Left ventricle myocardium inferior (tissue), 1 donor: Measurements from ENCODE around the gene ATP11A. TPM values are rescaled to one million over a fixed set of nuclear protein-coding genes. Genes with fewer than 3 reads are reported as not detected.

Experiments used
- DNase-seq: peaks from one replicate; pipeline ENCODE4 v3.0.0-alpha.2; 2020
- H3K27ac ChIP-seq: fragments of 200-600 bp; replicated peaks from 2 replicates; pipeline ENCODE4 v1.8.0; 2021
- H3K27me3 ChIP-seq: fragments of 200-600 bp; 2 replicates; pipeline ENCODE4 v1.8.0; 2021; ENCODE audit warnings: low read depth
- H3K36me3 ChIP-seq: fragments of 200-600 bp; 2 replicates; pipeline ENCODE4 v1.8.0; 2021
- H3K4me1 ChIP-seq: fragments of 200-600 bp; 2 replicates; pipeline ENCODE4 v1.8.0; 2021
- H3K4me3 ChIP-seq: fragments of 200-600 bp; 2 replicates; pipeline ENCODE4 v1.8.0; 2021; ENCODE audit warnings: mild to moderate bottlenecking, moderate library complexity
- H3K9me3 ChIP-seq: fragments of 200-600 bp; replicated peaks from 2 replicates; pipeline ENCODE4 v1.8.0; 2021
- CTCF ChIP-seq: fragments of 200-600 bp; IDR thresholded peaks from 2 replicates; pipeline ENCODE4 v1.8.0; 2021; ENCODE audit warnings: antibody characterized with exemption, mild to moderate bottlenecking, borderline replicate concordance
- intact Hi-C: fragments of 100-400 bp; cut with micrococcal nuclease; formaldehyde crosslinking; loops from one replicate; pipeline ENCODE4 v1.11.0; 2022
- total RNA-seq: library from RNA; stranded (reverse); fragmentation: NEBNext Ultra II Directional; extraction: Animal tissue kit (Norgen Biotek cat#: 25700); gene quantifications from one replicate; pipeline ENCODE4 v1.2.1, GENCODE V29; 2021
- donor health status: DM: no; HTN: yes; CAD: no; lungs with severe emphysema.

Gene ATP11A
- total RNA-seq, 1 donor from 2014 or later, result 106 TPM

GRCh38 chr13:112887557-112887991 is 197.7 kb downstream of the ATP11A start:
- no peak for DNase-seq
- peaks cover 10% of the 10 kb centered on the region for H3K36me3 ChIP-seq

DNA sequence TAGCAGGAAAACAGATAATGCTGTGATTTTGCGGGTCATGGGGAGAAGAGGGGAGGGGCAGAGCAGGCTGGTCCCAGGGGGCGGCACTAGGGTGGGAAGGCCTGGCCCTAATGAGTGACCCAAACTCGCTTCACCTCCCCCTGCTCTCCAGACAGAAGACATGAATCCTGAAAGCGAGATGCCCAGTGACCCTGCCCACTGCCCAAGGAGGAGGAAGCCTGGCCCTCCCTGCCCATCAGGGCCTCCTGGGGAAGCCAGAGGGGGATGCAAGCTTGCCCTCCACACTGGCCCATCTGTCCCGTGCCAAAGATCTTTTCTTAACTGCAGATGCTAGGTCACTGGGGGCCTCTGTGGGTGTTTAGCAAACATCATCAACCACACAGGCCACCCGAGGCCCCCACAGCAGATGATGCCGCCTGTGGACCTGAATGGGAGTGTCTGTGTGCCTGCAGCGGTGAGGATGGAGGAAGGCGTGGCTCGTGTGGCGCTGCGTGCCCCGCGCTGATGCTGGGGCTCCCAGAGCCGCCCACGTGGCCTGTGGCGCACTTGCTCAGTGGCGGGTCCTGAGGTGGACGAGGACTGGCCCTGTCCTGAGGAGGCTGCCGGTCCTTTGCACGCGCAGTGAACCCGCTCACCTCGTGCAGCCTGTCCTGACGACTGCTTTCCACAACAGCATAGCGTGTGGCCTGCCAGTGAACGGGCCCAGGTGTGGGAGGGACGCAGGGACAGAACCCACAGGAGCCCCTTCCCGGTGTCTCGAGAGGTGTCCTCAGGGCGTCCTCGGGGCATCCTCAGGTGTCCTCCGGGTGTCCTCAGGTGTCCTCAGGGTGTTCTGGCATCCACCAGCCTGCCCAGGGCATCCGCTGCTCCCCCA is 198.6 kb downstream of the ATP11A start:
- Histone ChIP-seq H3K27me3 (peaks cover 30% of the 10 kb centered on the region), H3K27ac (no peak overlapping the region), H3K4me3 (no peak overlapping the region), H3K9me3 (no peaks in the 10 kb centered on the region), H3K4me1 (peaks cover 29% of the 10 kb centered on the region), H3K36me3 (peaks cover 3% of the 10 kb centered on the region)
- no peak for TF ChIP-seq CTCF
- intact Hi-C loops, result no loop called here
- no peak for DNase-seq

More at GRCh38 chr13:112887557-112887991, 197.7 kb downstream of the ATP11A start:
- Histone ChIP-seq H3K27ac (no peak overlapping the region), H3K27me3 (peaks cover 23% of the 10 kb centered on the region), H3K4me3 (no peak overlapping the region), H3K9me3 (no peaks in the 10 kb centered on the region), H3K4me1 (peaks cover 20% of the 10 kb centered on the region)
- TF ChIP-seq CTCF, result no peak
- intact Hi-C loops, result no loop called here

DNA sequence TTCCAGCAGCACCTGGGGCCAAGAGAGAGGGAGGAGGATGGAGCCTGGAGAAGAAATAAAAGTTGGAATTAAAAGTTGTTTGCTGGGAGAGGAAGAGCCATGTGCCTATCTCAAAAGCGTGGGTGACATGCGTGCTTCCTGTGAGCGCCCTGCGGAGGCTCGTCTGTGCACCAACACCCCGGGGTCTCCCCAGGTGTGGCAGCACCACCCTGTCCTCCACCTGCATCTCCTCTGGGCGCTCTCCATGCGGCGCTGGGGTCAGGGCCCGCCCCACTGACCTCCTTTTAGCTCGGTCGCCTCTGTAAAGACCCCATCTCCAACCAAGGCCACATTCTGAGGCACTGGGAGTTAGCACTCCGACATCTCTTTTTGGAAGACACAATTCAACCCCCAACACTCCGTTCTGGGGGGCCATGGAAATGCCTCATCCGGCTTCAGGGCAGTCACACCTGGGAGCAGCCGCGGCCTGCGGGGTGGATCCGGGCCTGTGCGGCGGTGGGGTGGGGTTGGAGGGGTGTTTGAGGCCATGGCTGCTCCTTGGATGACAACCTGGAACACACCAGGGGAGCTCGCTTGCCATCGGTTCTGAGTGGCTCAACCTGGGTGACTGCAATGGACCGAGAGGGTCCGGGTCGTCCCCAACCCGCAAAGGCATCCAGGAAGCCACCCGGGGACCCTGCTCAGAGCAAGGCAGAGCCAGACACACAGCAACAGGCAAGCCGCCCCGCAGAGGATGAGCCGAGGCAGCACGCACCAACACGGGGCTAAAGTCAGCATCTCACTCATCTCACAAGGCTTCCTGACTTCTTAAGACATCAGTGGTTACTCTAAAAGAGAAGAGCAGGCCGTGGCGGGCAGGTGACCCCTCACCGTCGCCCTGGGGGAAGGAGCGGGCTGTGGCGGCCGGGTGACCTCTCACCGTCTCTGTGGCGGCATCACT is 199.8 kb downstream of the ATP11A start:
- H3K27ac ChIP-seq, result no peak overlapping the region
- no peaks in the 10 kb centered on the region for H3K36me3 ChIP-seq
- H3K27me3 ChIP-seq, result peaks cover 41% of the 10 kb centered on the region
- DNase-seq, result no peak
- no peak overlapping the region for H3K4me3 ChIP-seq
- intact Hi-C loops, result no loop called here
- H3K4me1 ChIP-seq, result peaks cover 38% of the 10 kb centered on the region
- H3K9me3 ChIP-seq, result no peaks in the 10 kb centered on the region
- TF ChIP-seq CTCF, result no peak

GRCh38 chr13:112890316-112891145 is 200.7 kb downstream of the ATP11A start:
- no peaks in the 10 kb centered on the region for H3K36me3 ChIP-seq
- peaks cover 47% of the 10 kb centered on the region for H3K4me1 ChIP-seq
- intact Hi-C loops, result no loop called here
- no peak overlapping the region for H3K4me3 ChIP-seq
- peaks cover 51% of the 10 kb centered on the region for H3K27me3 ChIP-seq
- H3K9me3 ChIP-seq, result no peaks in the 10 kb centered on the region
- no peak for DNase-seq
- no peak for TF ChIP-seq CTCF
- no peak overlapping the region for H3K27ac ChIP-seq
